Panc1 (cell line): ENCODE data around the gene UPF1. TPM values are rescaled to one million over a fixed set of nuclear protein-coding genes. Genes with fewer than 3 reads are reported as not detected.

Experiments used
- ATAC-seq: fragments of 200-7000 bp; cut with Tn5 transposase; 2 replicates; pipeline ENCODE4 v1.9.1; 2020; ENCODE audit warnings: mild to moderate bottlenecking, moderate library complexity
- BruUV-seq: library from RNA; stranded (reverse); fragments of 400-500 nt; replicated peaks from 2 replicates; lab custom pipeline; 2021; lab: Mats Ljungman, UMichigan
- CTCF ChIA-PET: fragments of 300-600 bp; sonication (Branson Sonifier 250); formaldehyde crosslinking; loops from one replicate; lab custom pipeline; 2022; ENCODE audit warnings: antibody characterized with exemption; lab: Charles Lee
- POLR2A ChIA-PET: fragments of 300-600 bp; sonication (Branson Sonifier 250); formaldehyde crosslinking; loops from one replicate; lab custom pipeline; 2022; ENCODE audit warnings: antibody characterized with exemption; lab: Charles Lee
- DNase-seq: peaks from one replicate; pipeline ENCODE4 v3.0.0-alpha.2; 2010; ENCODE audit warnings: low read depth, low spot score
- H3K27ac ChIP-seq: 2 replicates; pipeline ENCODE4 v1.5.1; 2011; ENCODE audit warnings: mild to moderate bottlenecking, low read length, inconsistent platforms
- H3K27me3 ChIP-seq: fragments of 200-500 bp; sonication (Bioruptor generic); 2 replicates; pipeline ENCODE4 v1.6.0; 2014; ENCODE audit warnings: low read length, inconsistent platforms; ENCODE audit not compliant: control insufficient read depth, insufficient read depth
- H3K36me3 ChIP-seq: fragments of 200-500 bp; sonication (Bioruptor generic); 2 replicates; pipeline ENCODE4 v1.5.1; 2014; ENCODE audit warnings: inconsistent platforms, mild to moderate bottlenecking, low read length, moderate library complexity; ENCODE audit not compliant: control insufficient read depth, insufficient read depth
- H3K4me1 ChIP-seq: 2 replicates; pipeline ENCODE4 v1.5.1; 2011; ENCODE audit warnings: inconsistent platforms, mild to moderate bottlenecking, low read length, moderate library complexity; ENCODE audit not compliant: control insufficient read depth, insufficient read depth
- H3K4me3 ChIP-seq, 2 experiments: 2 replicates each; pipeline ENCODE4 v1.5.1; 2011 to 2012; ENCODE audit warnings: low read depth in 2 of 2, low read length in 2 of 2, mild to moderate bottlenecking in 2 of 2, inconsistent platforms in 1 of 2, moderate library complexity in 1 of 2
- H3K9me3 ChIP-seq: fragments of 200-500 bp; sonication (Bioruptor generic); 2 replicates; pipeline ENCODE4 v1.5.1; 2014; ENCODE audit warnings: low read depth, mild to moderate bottlenecking, inconsistent platforms, low read length, moderate library complexity; ENCODE audit not compliant: control insufficient read depth, insufficient read depth
- POLR2AphosphoS5 ChIP-seq: IDR thresholded peaks from 2 replicates; pipeline ENCODE4 v1.6.1; 2012; ENCODE audit warnings: mild to moderate bottlenecking, low read depth, low read length, moderate library complexity
- SIN3A ChIP-seq: IDR thresholded peaks from 2 replicates; pipeline ENCODE4 v1.6.1; 2012; ENCODE audit warnings: low read depth, mild to moderate bottlenecking, low read length, moderate library complexity, borderline replicate concordance; ENCODE audit not compliant: insufficient read depth
- TCF7L2 ChIP-seq: IDR thresholded peaks from 2 replicates; pipeline ENCODE4 v1.6.1; 2011; ENCODE audit warnings: mild to moderate bottlenecking, low read depth, low read length, inconsistent platforms
- in situ Hi-C: cut with HindIII; loops from 2 replicates; pipeline ENCODE4 v1.10.0; 2016; ENCODE audit warnings: low sequenced_read_pairs, low pct_unique_long_range_greater_than_20kb
- intact Hi-C: fragments of 100-400 bp; cut with micrococcal nuclease; formaldehyde crosslinking; loops from one replicate; pipeline ENCODE4 v1.10.0; 2022; ENCODE audit not compliant: unreplicated experiment
- total RNA-seq: library from RNA; stranded (reverse); gene quantifications from one replicate; pipeline ENCODE4 v1.2.1, GENCODE V29; 2021; ENCODE audit not compliant: unreplicated experiment
- TF ChIP-seq, protein P1 (sequence below), 2 experiments: IDR thresholded peaks; 2 replicates each; pipeline ENCODE4 v1.6.1; 2011 to 2012; ENCODE audit warnings: low read depth in 2 of 2, control low read depth in 1 of 2, low read length in 1 of 2, mild to moderate bottlenecking in 1 of 2, moderate library complexity in 1 of 2; ENCODE audit not compliant: insufficient read depth in 1 of 2
- TF ChIP-seq, protein P2 (sequence below): fragments of 450-650 bp; IDR thresholded peaks from 2 replicates; pipeline ENCODE4 v1.5.1; 2017; ENCODE audit warnings: mild to moderate bottlenecking

The UPF1 gene
- total RNA-seq, 1 experiment from 2014 or later: 62.2 TPM

- no peaks in the 10 kb centered on the region for H3K36me3 ChIP-seq
- ChIA-PET CTCF (interaction anchor here (0.9 kb wide), 1 partner anchor 91 kb away, joined by 4 read pairs; no protein-coding TSS in a partner anchor), POLR2A (no interaction called here)
- in situ Hi-C loops (no loop called here), intact Hi-C loops (no loop called here)
- DNase-seq (no peak), ATAC-seq (peak; percentile 39)
- H3K9me3 ChIP-seq: no peaks in the 10 kb centered on the region
- no TSS peak for BruUV-seq
- H3K27me3 ChIP-seq: no peaks in the 10 kb centered on the region
- H3K4me3 ChIP-seq: no peak overlapping the region
- H3K4me1 ChIP-seq: no peaks in the 10 kb centered on the region; the same call in 1 of the 2 replicates
- no peak for TF ChIP-seq POLR2AphosphoS5
- TF ChIP-seq, protein P1, sequence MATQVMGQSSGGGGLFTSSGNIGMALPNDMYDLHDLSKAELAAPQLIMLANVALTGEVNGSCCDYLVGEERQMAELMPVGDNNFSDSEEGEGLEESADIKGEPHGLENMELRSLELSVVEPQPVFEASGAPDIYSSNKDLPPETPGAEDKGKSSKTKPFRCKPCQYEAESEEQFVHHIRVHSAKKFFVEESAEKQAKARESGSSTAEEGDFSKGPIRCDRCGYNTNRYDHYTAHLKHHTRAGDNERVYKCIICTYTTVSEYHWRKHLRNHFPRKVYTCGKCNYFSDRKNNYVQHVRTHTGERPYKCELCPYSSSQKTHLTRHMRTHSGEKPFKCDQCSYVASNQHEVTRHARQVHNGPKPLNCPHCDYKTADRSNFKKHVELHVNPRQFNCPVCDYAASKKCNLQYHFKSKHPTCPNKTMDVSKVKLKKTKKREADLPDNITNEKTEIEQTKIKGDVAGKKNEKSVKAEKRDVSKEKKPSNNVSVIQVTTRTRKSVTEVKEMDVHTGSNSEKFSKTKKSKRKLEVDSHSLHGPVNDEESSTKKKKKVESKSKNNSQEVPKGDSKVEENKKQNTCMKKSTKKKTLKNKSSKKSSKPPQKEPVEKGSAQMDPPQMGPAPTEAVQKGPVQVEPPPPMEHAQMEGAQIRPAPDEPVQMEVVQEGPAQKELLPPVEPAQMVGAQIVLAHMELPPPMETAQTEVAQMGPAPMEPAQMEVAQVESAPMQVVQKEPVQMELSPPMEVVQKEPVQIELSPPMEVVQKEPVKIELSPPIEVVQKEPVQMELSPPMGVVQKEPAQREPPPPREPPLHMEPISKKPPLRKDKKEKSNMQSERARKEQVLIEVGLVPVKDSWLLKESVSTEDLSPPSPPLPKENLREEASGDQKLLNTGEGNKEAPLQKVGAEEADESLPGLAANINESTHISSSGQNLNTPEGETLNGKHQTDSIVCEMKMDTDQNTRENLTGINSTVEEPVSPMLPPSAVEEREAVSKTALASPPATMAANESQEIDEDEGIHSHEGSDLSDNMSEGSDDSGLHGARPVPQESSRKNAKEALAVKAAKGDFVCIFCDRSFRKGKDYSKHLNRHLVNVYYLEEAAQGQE (IDR thresholded peaks at IDR 0.05; ENCODE audit: insufficient read depth in 1 of 2, low read depth in 2 of 2, low read length in 1 of 2): no peak
- TF ChIP-seq, protein P2, sequence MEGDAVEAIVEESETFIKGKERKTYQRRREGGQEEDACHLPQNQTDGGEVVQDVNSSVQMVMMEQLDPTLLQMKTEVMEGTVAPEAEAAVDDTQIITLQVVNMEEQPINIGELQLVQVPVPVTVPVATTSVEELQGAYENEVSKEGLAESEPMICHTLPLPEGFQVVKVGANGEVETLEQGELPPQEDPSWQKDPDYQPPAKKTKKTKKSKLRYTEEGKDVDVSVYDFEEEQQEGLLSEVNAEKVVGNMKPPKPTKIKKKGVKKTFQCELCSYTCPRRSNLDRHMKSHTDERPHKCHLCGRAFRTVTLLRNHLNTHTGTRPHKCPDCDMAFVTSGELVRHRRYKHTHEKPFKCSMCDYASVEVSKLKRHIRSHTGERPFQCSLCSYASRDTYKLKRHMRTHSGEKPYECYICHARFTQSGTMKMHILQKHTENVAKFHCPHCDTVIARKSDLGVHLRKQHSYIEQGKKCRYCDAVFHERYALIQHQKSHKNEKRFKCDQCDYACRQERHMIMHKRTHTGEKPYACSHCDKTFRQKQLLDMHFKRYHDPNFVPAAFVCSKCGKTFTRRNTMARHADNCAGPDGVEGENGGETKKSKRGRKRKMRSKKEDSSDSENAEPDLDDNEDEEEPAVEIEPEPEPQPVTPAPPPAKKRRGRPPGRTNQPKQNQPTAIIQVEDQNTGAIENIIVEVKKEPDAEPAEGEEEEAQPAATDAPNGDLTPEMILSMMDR: no peak
- no peak for TF ChIP-seq SIN3A
- TF ChIP-seq TCF7L2: no peak
- no peak overlapping the region for H3K27ac ChIP-seq
Measured at GRCh38 chr19:18896421-18896841, 64.7 kb downstream of the UPF1 start.

DNA sequence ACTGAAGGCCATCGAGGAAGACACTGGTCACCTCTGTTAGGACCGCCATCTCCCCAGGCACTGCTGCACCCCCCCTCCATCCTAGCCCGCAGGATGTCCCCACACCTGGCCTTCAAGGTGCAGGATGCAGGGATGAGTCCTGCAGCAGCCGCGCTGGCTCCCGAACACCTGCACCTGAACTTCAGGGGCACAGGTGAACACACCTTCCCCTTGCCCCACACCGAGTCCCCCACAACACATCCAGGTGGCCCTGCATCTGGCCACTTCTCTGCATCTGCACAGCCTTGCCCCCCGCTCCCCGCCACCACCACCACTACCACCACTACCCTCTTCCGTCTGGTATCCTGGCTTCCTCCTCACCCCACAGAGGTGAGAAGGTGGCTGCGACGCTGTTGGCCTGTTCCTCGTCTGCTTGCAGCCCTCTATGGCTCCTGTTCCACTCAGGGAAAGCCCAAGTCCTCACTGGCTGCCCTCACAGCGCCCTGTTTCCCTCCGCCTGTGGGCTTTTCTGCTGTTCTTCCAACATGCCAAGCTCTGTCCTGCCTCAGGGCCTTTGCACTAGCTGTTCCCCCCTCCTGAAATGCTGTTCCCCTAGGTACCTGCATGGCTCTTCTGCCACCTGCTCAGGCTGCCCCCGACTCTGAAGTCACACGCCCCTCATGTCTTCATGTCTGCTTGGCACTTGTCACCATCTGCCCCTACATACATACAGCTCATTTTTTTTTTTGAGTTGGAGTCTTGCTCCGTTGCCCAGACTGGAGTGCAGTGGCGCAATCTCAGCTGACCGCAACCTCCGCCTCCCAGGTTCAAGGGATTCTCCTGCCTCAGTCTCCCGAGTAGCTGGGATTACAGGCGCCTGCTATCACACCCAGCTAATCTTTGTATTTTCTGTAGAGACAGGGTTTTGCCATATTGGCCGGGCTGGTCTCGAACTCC is 65.6 kb downstream of the UPF1 start:
- Histone ChIP-seq H3K36me3 (no peaks in the 10 kb centered on the region), H3K4me1 (no peaks in the 10 kb centered on the region; the same call in 1 of the 2 replicates), H3K9me3 (no peaks in the 10 kb centered on the region), H3K27me3 (no peaks in the 10 kb centered on the region), H3K4me3 (no peak overlapping the region), H3K27ac (no peak overlapping the region)
- in situ Hi-C loops (no loop called here), intact Hi-C loops (no loop called here)
- TF ChIP-seq TCF7L2: no peak
- TF ChIP-seq, protein P2: no peak
- no peak for TF ChIP-seq POLR2AphosphoS5
- TF ChIP-seq SIN3A: no peak
- TF ChIP-seq, protein P1 (IDR thresholded peaks at IDR 0.05; ENCODE audit: insufficient read depth in 1 of 2, low read depth in 2 of 2, low read length in 1 of 2): no peak
- no peak for ATAC-seq
- no TSS peak for BruUV-seq
- DNase-seq: no peak
- ChIA-PET POLR2A (no interaction called here), CTCF (no interaction called here)
